Hepatocyte (in vitro differentiated cells): ENCODE data around the gene ECE1. TPM values are rescaled to one million over a fixed set of nuclear protein-coding genes. Genes with fewer than 3 reads are reported as not detected.

ENCODE experiments used
- DNase-seq: peaks from one replicate; pipeline ENCODE4 v3.0.0-alpha.2; 2016; ENCODE audit warnings: low spot score
- H2AFZ ChIP-seq: fragments of 200-600 bp; sonication (generic); 2 replicates; pipeline ENCODE4 v1.6.0; 2016; ENCODE audit warnings: antibody characterized with exemption, mild to moderate bottlenecking
- H3K27ac ChIP-seq: fragments of 200-600 bp; sonication (generic); 2 replicates; pipeline ENCODE4 v1.5.1; 2016; ENCODE audit warnings: mild to moderate bottlenecking
- H3K27me3 ChIP-seq: fragments of 200-600 bp; sonication (generic); 2 replicates; pipeline ENCODE4 v1.6.1; 2016
- H3K36me3 ChIP-seq: fragments of 200-600 bp; sonication (generic); replicated peaks from 2 replicates; pipeline ENCODE4 v1.5.1; 2016; ENCODE audit warnings: low read depth; ENCODE audit not compliant: insufficient read depth
- H3K4me1 ChIP-seq: fragments of 200-600 bp; sonication (generic); 2 replicates; pipeline ENCODE4 v1.5.1; 2016; ENCODE audit warnings: mild to moderate bottlenecking, moderate library complexity; ENCODE audit not compliant: insufficient read depth
- H3K4me2 ChIP-seq: fragments of 200-600 bp; sonication (generic); 2 replicates; pipeline ENCODE4 v1.6.0; 2016
- H3K4me3 ChIP-seq: fragments of 200-600 bp; sonication (generic); 2 replicates; pipeline ENCODE4 v1.5.1; 2016; ENCODE audit warnings: mild to moderate bottlenecking
- H3K79me2 ChIP-seq: fragments of 200-600 bp; sonication (generic); 2 replicates; pipeline ENCODE4 v1.6.0; 2017; ENCODE audit warnings: mild to moderate bottlenecking
- H3K9me2 ChIP-seq: fragments of 200-600 bp; sonication (generic); replicated peaks from 2 replicates; pipeline ENCODE4 v1.6.0; 2017; ENCODE audit warnings: mild to moderate bottlenecking; ENCODE audit not compliant: insufficient read depth
- H3K9me3 ChIP-seq: fragments of 200-600 bp; sonication (generic); 2 replicates; pipeline ENCODE4 v1.5.1; 2016; ENCODE audit warnings: low read depth, mild to moderate bottlenecking
- H4K20me1 ChIP-seq: fragments of 200-600 bp; sonication (generic); 2 replicates; pipeline ENCODE4 v1.6.0; 2016; ENCODE audit warnings: mild to moderate bottlenecking; ENCODE audit not compliant: insufficient read depth, poor library complexity, severe bottlenecking
- EZH2 ChIP-seq: fragments of 200-600 bp; sonication (generic); IDR thresholded peaks from 2 replicates; pipeline ENCODE4 v1.6.1; 2016; ENCODE audit warnings: antibody characterized with exemption, mild to moderate bottlenecking, borderline replicate concordance
- EZH2phosphoT487 ChIP-seq: fragments of 200-600 bp; sonication (generic); IDR thresholded peaks from one replicate; pipeline ENCODE4 v1.6.1; 2018; ENCODE audit warnings: antibody characterized with exemption, mild to moderate bottlenecking, low read depth, moderate library complexity; ENCODE audit not compliant: unreplicated experiment, severe bottlenecking
- WGBS: methylation state at CpG from one replicate; pipeline ENCODE4 v1.1.6; 2016; ENCODE audit warnings: low lambda C conversion rate; ENCODE audit errors: missing lambda C conversion rate; 5-methylcytosine and 5-hydroxymethylcytosine counted together
- polyA plus RNA-seq: library from polyadenylated mRNA; unstranded; fragments of >200 nt; fragmentation: Nextera tagmentation; extraction: Ambion mirVana; gene quantifications from 2 replicates; pipeline ENCODE4 v1.2.1, GENCODE V29; 2016
- total RNA-seq: library from RNA; depleted of rRNA; stranded (reverse); fragments of >200 nt; gene quantifications from 2 replicates; pipeline ENCODE4 v1.2.3, GENCODE V29; 2014
- TF ChIP-seq, protein P1 (sequence below): fragments of 200-600 bp; sonication (generic); IDR thresholded peaks from 2 replicates; pipeline ENCODE4 v1.5.1; 2016; ENCODE audit warnings: antibody characterized with exemption, mild to moderate bottlenecking; ENCODE audit not compliant: poor library complexity

Gene ECE1
- total and polyA plus RNA-seq, 2 experiments from 2014 or later, result 60.8 to 90.6 TPM

DNA sequence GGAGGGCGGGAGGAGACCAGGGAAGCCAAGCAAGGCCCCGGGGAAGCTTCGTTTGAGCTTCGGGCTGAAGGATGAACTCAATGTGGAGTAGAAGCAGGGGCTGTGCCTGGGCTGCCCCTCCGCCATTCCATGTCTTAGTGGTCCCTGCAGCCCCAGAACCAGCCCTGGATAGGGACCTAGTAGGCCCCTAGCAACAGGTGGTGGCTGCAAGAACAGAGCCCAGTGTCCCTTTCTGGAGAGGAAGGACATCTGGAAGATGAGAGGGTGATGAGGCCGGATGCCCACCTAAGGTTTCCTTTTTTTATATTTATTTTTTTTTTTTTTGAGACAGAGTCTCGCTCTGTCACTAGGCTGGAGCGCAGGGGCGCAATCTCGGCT is 27.2 kb downstream of the ECE1 start:
- H3K9me2 ChIP-seq, result no peaks in the 10 kb centered on the region
- H2AFZ ChIP-seq, result no peak overlapping the region

DNA sequence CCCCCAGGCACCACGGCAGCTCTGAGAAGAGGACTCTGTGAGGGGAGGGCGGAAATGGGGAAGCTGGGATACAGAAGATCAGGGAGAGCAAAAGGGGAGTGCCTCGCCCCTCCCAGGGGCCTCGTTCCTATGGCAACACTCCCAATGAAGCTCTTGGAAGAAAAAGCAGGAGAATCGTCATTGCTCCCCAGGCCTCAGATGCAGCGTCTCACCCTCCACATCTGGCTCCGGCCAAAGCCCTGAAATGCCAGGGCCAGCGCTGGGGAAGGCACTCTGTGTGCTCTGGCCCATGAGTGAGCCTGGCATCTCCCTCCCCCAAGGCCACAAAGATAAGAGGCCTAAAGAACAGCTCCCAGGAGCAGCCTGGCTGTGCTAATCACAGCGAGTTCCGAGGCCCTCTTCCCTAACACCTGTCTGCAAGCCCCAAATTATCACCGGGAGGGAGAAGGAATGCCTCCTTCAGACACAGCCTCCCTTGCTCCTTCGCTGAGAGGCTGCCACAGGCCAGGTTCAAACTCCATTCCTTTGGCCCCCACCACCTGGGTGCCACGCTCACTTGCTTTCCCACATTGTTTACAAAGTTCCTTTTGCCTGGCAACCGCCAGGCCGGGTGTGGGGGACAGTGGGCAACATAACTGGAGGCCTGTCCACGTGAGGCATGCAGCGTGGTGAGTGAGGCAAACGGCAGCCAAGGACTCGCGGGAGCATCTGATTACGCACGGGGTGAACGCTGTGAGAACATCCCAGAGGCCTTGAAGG is 27.8 kb downstream of the ECE1 start:
- no peak overlapping the region for H2AFZ ChIP-seq
- peak; percentile 85 for DNase-seq
- no peaks in the 10 kb centered on the region for H3K27me3 ChIP-seq
- peak overlapping the region; percentile 58 for H3K4me2 ChIP-seq
- H3K9me3 ChIP-seq, result no peaks in the 10 kb centered on the region
- no peaks in the 10 kb centered on the region for H3K9me2 ChIP-seq
- peak overlapping the region; percentile 96 for H3K27ac ChIP-seq
- peaks cover 5% of the 10 kb centered on the region for H3K79me2 ChIP-seq
- H4K20me1 ChIP-seq, result no peaks in the 10 kb centered on the region
- 37% methylated on average over 23 of the region's 23 CpGs for WGBS
- H3K4me3 ChIP-seq, result no peak overlapping the region
- no peaks in the 10 kb centered on the region for H3K36me3 ChIP-seq
- TF ChIP-seq, protein P1, sequence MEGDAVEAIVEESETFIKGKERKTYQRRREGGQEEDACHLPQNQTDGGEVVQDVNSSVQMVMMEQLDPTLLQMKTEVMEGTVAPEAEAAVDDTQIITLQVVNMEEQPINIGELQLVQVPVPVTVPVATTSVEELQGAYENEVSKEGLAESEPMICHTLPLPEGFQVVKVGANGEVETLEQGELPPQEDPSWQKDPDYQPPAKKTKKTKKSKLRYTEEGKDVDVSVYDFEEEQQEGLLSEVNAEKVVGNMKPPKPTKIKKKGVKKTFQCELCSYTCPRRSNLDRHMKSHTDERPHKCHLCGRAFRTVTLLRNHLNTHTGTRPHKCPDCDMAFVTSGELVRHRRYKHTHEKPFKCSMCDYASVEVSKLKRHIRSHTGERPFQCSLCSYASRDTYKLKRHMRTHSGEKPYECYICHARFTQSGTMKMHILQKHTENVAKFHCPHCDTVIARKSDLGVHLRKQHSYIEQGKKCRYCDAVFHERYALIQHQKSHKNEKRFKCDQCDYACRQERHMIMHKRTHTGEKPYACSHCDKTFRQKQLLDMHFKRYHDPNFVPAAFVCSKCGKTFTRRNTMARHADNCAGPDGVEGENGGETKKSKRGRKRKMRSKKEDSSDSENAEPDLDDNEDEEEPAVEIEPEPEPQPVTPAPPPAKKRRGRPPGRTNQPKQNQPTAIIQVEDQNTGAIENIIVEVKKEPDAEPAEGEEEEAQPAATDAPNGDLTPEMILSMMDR, result no peak
- TF ChIP-seq EZH2 (no peak), EZH2phosphoT487 (no peak)
- H3K4me1 ChIP-seq, result peaks cover 64% of the 10 kb centered on the region

More for the DNA sequence above, 27.2 kb downstream of the ECE1 start:
- peaks cover 64% of the 10 kb centered on the region for H3K4me1 ChIP-seq
- H3K4me3 ChIP-seq, result no peak overlapping the region
- H3K27me3 ChIP-seq, result no peaks in the 10 kb centered on the region
- no peaks in the 10 kb centered on the region for H3K36me3 ChIP-seq
- no peak for TF ChIP-seq EZH2phosphoT487
- TF ChIP-seq EZH2, result no peak
- TF ChIP-seq, protein P1, result no peak
- H3K4me2 ChIP-seq, result peak overlapping the region; percentile 58
- peaks cover 10% of the 10 kb centered on the region for H3K79me2 ChIP-seq
- 73% methylated on average over 9 of the region's 10 CpGs for WGBS
- no peaks in the 10 kb centered on the region for H3K9me3 ChIP-seq
- no peaks in the 10 kb centered on the region for H4K20me1 ChIP-seq
- H3K27ac ChIP-seq, result peak overlapping the region; percentile 96
- DNase-seq, result no peak

DNA sequence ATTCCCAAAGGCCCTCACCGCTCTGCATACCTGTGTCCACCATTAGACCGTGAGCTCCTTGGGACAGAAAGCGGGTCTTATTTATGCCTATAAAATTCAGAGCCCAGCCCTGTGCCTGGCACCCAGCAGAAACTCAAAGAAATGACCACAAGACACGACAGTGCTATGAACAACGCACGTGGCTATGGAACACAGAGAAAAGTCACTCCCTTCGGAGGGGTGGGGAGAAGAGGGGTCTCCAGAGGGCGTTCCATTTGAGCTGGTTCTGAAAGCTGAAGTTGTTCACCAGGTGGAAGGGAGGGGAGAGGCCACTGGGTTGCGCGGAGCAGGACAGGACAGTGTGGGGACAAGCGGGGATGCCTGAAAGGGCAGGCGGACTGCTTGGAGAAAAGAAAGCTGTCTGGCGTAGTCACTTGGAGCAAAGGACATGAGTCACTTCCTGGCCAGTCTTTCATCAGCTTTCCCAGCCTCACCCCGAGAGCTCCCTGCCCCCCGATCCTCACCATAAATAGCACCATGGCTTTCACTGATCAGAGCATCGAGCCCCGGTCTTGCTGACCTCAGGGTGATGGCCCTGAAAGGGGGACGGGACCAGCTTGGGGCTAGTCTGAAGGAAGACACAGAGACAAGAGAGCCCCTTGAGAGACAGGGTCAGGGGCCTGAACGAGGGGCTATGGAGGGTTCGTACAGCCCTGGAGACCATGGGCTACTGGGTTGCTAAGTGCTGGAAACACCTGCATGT is 28.5 kb downstream of the ECE1 start:
- H4K20me1 ChIP-seq, result no peaks in the 10 kb centered on the region
- 68% methylated on average over 20 of the region's 20 CpGs for WGBS
- no peaks in the 10 kb centered on the region for H3K36me3 ChIP-seq
- TF ChIP-seq, protein P1, result no peak
- TF ChIP-seq EZH2phosphoT487 (no peak), EZH2 (no peak)
- no peaks in the 10 kb centered on the region for H3K9me2 ChIP-seq
- peaks cover 61% of the 10 kb centered on the region for H3K4me1 ChIP-seq
- H3K27me3 ChIP-seq, result no peaks in the 10 kb centered on the region
- DNase-seq, result peak; percentile 83
- peak overlapping the region; percentile 96 for H3K27ac ChIP-seq
- no peak overlapping the region for H2AFZ ChIP-seq
- no peak overlapping the region for H3K4me3 ChIP-seq
- H3K79me2 ChIP-seq, result peaks cover 5% of the 10 kb centered on the region
- no peaks in the 10 kb centered on the region for H3K9me3 ChIP-seq
- peak overlapping the region; percentile 58 for H3K4me2 ChIP-seq
